H4 (cell line): ENCODE data around the gene APLP2. TPM values are rescaled to one million over a fixed set of nuclear protein-coding genes. Genes with fewer than 3 reads are reported as not detected.

Source experiments
- DNase-seq: peaks from one replicate; pipeline ENCODE4 v3.0.0-alpha.2; 2015; ENCODE audit warnings: low spot score
- total RNA-seq: library from RNA; depleted of rRNA; stranded (reverse); fragments of >200 nt; shearing (Covaris generic); gene quantifications from 2 replicates; pipeline ENCODE4 v1.2.3, GENCODE V29; 2014

APLP2 gene
- total RNA-seq, 1 experiment from 2014 or later = 146 TPM

- no peak for DNase-seq
These were observed 48.5 kb downstream of the APLP2 start for GRCh38 chr11:130118165-130118564.

DNA sequence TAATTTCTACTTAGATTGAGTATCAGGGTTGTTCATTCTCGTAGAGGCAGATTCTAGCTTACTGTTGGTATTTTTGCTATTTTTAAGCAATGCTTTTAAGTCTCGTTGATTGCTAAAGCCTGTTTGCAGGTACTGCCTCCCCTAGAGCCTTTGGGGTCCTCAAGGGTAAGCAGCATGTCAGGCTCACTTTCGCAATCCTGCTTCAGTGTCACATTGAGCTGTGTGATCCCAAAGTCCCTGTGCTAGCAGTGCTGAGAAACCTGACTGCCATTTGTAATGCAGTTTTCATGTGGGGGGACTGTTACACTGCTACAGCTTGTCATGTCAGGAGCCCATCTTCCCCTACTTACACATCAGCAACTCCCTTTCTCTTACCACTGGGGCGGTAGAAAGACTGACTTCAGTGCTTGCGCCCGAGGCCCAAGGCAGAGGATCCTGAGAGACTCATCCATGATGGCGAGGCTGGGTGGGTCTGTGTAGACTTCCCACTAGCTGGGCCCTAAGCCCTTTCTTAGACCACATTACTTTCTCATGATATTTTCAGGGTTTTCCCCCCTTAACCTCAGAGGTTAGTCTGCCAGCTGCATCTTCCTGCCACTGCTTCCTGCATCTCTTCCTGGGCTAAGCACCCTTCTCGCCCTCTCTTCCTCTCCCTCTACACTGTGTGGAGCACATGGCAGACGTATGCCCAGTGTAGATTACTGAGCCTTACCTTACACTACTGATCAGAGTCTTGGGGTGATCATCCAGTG, 49.1 kb downstream of the APLP2 start:
- DNase-seq = no peak

DNA sequence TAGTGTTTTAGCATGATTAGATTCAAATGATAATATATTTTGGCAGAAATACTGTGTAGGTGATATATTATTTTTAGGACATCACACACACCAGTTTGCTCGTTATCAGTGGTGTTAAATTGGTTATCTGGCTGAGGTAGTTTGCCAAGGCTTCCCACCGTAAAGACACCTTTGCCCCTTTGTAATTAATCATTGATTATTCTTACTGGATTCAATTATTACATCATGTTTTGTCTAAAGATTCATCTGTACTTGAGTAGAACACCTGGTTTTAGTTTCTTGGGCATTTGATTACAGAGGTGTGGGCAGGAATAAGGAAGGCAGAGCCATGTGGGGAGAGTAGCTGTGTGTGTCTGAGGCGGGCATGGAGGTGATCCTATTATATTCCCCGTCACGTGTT, 50.4 kb downstream of the APLP2 start:
- no peak for DNase-seq

- DNase-seq = no peak
These were observed 51.8 kb downstream of the APLP2 start for GRCh38 chr11:130121445-130121978.

DNA sequence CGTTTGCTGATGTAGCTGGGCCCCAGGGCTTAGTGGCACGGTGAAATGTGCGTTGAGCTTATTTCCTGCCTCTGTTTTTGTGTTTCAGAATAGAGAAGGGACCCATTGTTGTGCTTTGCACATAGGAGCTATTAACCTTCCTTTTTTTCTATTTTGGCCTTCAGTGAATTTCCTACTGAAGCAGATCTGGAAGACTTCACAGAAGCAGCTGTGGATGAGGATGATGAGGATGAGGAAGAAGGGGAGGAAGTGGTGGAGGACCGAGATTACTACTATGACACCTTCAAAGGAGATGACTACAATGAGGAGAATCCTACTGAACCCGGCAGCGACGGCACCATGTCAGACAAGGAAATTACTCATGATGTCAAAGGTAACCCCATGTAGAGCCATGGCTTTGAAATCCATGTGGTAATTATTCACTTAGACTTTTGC, 52.5 kb downstream of the APLP2 start:
- no peak for DNase-seq

DNA sequence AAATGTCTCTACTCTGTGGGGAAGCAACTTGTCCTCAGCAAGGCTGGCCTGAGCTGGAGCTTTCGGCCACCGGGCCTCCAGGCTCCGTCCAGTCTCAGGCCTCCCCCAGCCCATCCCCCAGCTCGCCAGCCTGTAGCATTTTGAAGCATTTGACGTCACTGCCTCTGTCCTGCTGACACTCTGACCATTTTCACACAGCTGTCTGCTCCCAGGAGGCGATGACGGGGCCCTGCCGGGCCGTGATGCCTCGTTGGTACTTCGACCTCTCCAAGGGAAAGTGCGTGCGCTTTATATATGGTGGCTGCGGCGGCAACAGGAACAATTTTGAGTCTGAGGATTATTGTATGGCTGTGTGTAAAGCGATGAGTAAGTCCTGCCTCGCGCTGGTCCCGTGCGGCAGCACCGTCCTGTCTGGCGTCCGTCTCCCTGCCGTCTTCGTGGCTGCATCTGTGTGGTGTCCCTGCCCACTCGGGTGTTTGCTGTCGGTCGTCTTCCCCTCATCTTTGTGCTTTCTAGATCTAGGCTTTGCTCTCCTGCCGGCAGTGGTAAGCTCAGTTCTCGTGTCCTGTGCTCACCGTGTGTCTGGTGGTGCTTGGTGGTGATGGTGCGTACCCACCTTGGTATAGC, 53.8 kb downstream of the APLP2 start:
- DNase-seq = no peak

- DNase-seq = peak; percentile 73
These were observed 54.4 kb downstream of the APLP2 start for GRCh38 chr11:130124096-130124495.

GRCh38 chr11:130125638-130126037, 55.9 kb downstream of the APLP2 start:
- DNase-seq = no peak

GRCh38 chr11:130126516-130126915, 56.8 kb downstream of the APLP2 start:
- DNase-seq = no peak

GRCh38 chr11:130127509-130127908, 57.8 kb downstream of the APLP2 start:
- no peak for DNase-seq

DNA sequence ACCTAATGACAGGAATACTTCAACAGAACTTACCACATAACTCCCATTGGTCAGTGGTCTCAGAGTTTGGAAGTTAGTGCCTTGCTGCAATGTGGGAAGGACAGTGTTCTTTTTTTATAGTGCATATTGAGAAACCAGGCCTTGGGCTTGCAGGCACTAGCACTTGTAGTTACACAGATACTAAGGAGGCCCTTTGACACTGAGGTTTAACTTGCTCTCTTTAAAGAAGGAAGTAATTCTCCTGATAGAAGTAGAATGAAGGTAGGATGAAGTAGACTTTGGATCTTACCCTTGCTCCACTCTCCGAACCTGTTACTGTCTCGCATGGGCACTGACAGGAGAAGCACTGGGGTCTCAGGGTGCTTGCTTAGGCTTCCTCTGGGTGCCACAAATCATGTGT, 58.9 kb downstream of the APLP2 start:
- no peak for DNase-seq

GRCh38 chr11:130129922-130130321, 60.2 kb downstream of the APLP2 start:
- DNase-seq = no peak

DNA sequence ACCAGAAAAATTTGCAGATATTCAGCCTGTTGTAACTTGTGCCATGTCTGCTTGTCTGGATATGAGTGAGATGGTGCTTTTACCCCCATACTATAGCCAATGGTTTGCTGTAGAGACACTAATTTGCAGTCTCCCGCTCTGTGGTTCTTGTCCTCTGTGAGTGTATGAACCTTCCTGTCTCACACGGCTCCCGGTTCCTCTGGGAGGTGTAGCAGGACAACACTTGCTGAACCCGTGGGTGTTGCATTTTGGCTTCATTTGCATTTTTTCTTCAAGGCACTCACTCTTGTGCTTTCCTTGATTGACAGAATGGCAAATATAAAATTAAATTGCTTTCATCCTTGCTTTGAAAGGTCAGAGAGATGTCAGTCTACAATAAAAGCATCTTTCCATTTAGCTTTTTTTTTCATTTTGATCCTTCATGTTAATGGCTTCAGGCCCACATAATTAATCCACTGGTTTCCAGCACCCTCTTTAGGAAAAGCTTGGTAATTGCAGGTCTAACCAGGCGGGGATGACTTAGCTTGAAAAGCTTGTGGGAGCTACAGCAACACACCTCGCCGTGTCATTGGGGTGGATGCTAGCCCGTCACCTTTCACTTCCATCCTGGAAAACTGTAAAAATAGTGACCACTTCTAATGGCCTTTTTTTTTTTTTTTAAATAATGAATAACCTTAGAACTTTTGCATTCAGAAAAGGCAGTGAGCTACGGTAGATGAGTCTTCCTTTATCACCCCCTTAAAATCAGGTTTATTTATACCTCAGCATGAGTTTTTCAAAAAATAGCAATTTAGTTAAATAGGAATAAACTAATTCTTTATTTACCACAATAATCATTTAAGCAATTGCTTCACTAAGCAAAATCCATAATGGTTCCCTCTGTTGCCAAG, 62.5 kb downstream of the APLP2 start:
- peak; percentile 44 for DNase-seq

DNA sequence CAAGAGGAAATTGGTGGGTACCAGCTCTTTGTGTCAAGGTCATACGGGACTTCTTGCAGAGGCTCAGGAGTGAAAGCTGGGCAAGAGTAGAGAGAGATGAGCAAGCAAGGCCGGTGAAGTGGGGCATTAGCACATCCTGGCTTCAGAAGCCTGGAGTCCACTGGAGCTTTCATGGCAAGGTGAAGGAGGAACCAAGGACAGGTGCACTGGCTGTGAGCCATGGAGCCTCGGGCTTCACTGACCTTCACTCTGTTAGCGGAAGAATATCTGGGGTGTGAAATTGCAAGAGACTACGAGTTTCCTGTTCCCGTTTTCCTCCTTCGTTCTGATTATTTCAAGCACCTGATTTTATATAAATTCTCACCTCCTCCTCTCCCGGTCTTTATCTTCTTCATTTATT, 64.0 kb downstream of the APLP2 start:
- DNase-seq = no peak

GRCh38 chr11:130136107-130136506, 66.4 kb downstream of the APLP2 start:
- no peak for DNase-seq

DNA sequence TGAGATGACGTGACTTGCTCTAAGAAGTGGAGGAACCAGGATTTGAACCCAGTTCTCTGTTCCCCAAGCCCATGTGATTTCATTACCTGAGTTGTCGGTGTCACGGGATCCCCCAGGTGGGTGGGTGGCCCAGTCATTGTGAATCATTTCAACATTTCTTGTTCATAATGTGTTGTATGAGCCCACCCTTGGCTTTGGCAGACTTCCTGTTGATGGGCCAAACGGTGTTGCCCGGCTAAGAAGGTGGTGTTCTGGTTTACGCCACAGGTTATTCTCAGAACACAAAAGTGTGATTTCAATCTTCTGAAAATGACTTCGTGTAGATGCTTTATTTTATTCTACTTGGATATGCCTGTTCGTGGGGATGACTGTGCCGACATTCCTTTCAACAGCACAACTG, 68.3 kb downstream of the APLP2 start:
- DNase-seq = no peak

GRCh38 chr11:130139401-130139800, 69.7 kb downstream of the APLP2 start:
- DNase-seq = no peak

DNA sequence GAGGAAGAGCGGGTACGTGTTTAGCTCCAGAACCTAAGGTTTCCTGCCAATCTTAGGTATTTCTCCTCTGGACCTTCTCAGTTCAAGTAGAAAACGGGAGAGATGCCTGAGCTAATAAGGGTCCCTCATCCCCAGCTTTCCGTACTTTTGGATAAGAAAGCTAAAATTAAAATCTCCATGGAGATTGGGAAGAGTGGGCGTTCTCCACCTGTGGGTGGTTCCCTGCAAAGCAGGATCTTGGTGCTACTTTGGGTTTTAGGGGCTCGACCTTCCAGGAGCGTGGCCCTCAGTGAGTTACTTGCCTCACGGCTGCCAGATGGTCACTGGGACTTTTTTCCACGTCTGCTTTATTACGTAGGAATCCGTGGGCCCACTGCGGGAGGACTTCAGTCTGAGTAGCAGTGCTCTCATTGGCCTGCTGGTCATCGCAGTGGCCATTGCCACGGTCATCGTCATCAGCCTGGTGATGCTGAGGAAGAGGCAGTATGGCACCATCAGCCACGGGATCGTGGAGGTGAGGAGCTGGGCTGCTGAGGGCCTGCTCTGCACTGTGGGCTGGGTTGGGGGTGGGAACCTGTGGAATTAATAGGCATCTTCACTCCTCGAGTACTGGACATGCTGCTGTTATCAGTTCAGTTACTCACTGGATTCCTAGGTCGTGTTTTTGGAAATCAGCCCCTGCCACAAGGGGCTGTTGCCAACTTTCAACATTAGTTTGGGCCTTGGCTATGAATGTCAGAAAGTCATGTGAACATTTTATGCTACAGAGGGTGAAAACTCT, 72.1 kb downstream of the APLP2 start:
- DNase-seq = no peak

- DNase-seq = no peak
These were observed 74.4 kb downstream of the APLP2 start for GRCh38 chr11:130144141-130144540.

DNA sequence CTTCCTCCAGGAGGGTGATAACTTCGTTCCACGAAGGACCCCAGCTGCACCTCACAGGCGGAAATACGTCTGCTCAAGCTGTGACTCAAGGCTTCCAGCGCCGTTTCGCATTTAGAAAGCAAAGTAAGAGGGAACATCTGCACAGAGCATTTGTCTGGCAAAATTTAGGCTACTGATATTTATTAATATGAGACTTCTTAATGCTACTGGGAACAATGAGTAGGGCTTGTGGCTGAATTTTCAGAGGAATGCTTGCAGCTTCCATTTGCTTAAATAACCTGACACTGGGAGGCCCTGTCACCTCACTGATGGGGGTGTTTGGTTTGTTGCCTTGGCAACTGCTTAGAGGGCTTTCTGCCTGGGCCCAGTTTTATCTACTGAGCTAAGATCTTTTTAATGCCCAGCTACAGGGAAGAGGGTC, 75.2 kb downstream of the APLP2 start:
- DNase-seq = no peak

- no peak for DNase-seq
These were observed 75.7 kb downstream of the APLP2 start for GRCh38 chr11:130145311-130145812.
